HG03066 (cell line): ENCODE data around the gene SUCLG2.

Source experiments
- ATAC-seq: cut with Tn5 transposase; IDR thresholded peaks from one replicate; pipeline ENCODE4 v1.9.1; 2021; ENCODE audit warnings: low read depth; ENCODE audit not compliant: unreplicated experiment

The SUCLG2 gene

GRCh38 chr3:67463656-67464055 is 190.8 kb downstream of the SUCLG2 start:
- no peak for ATAC-seq

GRCh38 chr3:67462187-67462586 is 192.2 kb downstream of the SUCLG2 start:
- no peak for ATAC-seq

GRCh38 chr3:67461667-67462142 is 192.7 kb downstream of the SUCLG2 start:
- no peak for ATAC-seq

GRCh38 chr3:67460841-67461510 is 193.4 kb downstream of the SUCLG2 start:
- no peak for ATAC-seq

- ATAC-seq = no peak
Observed at GRCh38 chr3:67459796-67460195, 194.6 kb downstream of the SUCLG2 start.

GRCh38 chr3:67458896-67459530 is 195.4 kb downstream of the SUCLG2 start:
- no peak for ATAC-seq

- no peak for ATAC-seq
Observed at GRCh38 chr3:67458408-67458807, 196.0 kb downstream of the SUCLG2 start.

- no peak for ATAC-seq
Observed at GRCh38 chr3:67453628-67454027, 200.8 kb downstream of the SUCLG2 start.

- ATAC-seq = no peak
Observed at GRCh38 chr3:67450153-67450552, 204.3 kb downstream of the SUCLG2 start.

GRCh38 chr3:67447393-67447792 is 207.0 kb downstream of the SUCLG2 start:
- ATAC-seq = no peak

- ATAC-seq = no peak
Observed at GRCh38 chr3:67437789-67438188, 216.6 kb downstream of the SUCLG2 start.

GRCh38 chr3:67437090-67437489 is 217.3 kb downstream of the SUCLG2 start:
- no peak for ATAC-seq

- ATAC-seq = no peak
Observed at GRCh38 chr3:67433109-67433508, 221.3 kb downstream of the SUCLG2 start.

GRCh38 chr3:67431887-67432286 is 222.5 kb downstream of the SUCLG2 start:
- ATAC-seq = no peak

- no peak for ATAC-seq
Observed at GRCh38 chr3:67423722-67424121, 230.7 kb downstream of the SUCLG2 start.

GRCh38 chr3:67421912-67422311 is 232.5 kb downstream of the SUCLG2 start:
- ATAC-seq = no peak

- no peak for ATAC-seq
Observed at GRCh38 chr3:67419779-67420178, 234.6 kb downstream of the SUCLG2 start.

GRCh38 chr3:67419218-67419529 is 235.2 kb downstream of the SUCLG2 start:
- no peak for ATAC-seq

- ATAC-seq = no peak
Observed at GRCh38 chr3:67418426-67419217, 235.8 kb downstream of the SUCLG2 start.

GRCh38 chr3:67416703-67417102 is 237.7 kb downstream of the SUCLG2 start:
- ATAC-seq = no peak

GRCh38 chr3:67415511-67415910 is 238.9 kb downstream of the SUCLG2 start:
- ATAC-seq = no peak

GRCh38 chr3:67414740-67415139 is 239.7 kb downstream of the SUCLG2 start:
- ATAC-seq = no peak
